HG03045 (cell line): ENCODE data around the gene KRTAP10-7.
"Not testable (repeated sequence)": the region's sequence is repeated elsewhere in the genome, so short reads cannot be mapped to it uniquely, and the experiment has no call there.

Experiments
- ATAC-seq: cut with Tn5 transposase; IDR thresholded peaks from one replicate; pipeline ENCODE4 v1.9.1; 2021; ENCODE audit warnings: mild to moderate bottlenecking, moderate library complexity; ENCODE audit not compliant: unreplicated experiment

KRTAP10-7 gene

DNA sequence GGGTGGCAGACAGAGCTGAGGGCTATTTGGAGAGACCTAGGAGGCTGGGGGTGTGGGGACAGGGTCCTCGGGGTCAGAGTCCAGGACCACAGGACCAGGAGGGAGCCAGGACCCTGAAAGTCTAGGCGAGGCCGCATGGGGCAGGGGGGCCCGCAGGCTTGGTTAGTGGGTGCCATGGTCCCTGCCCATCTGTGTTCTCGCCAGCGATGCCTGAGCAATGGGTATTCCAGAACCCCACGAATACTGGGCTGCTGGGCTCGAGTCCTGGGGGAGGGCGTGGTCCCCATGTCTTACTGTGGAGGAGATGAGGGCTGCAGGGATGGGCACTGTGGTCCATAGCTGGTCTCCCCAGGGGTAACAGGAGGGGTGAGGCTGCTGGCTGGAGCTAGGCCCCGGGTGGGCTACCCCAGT lies 10.1 kb upstream of the KRTAP10-7 start:
- no peak for ATAC-seq

DNA sequence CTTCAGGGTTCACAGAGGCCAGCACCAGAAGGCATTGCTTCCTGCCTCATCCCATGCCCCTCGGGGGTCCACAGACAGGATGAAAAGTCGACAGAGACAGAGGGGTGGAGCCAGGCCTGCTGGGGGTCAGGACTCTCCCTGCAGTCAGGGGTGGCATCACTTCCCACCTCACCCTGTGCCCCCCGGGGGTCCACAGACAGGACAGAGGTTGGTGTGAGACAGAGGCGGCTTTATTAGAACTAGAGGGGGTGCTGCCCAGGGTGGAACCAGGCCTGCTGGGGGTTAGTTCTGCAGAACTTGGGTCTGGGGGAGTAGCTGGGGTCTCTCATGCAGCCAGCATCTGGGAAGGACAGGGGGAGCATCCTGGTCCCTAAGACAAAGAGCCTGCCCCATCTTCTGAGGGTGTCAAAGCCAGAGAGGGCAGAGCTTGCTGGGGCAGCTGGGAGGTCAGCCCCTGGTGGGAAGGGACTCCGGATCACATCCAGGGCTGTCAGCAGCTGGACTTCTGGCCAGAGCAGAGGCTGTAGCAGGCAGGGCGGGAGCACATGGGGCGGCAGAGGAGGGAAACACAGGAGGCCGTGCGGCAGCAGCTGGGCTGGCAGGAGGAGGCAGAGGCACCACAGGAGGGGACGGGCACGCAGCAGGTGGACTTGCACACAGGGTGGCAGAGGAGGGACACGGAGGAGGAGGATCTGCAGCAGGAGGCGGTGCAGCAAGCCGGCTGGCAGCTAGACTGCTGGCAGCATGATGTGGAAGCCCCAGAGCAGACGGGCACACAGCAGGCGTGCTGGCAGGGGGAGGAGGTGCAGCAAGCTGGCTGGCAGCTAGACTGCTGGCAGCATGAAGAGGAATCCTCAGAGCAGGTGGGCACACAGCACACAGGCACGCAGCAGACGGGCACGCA lies 9.2 kb upstream of the KRTAP10-7 start:
- ATAC-seq = not testable (repeated sequence)

DNA sequence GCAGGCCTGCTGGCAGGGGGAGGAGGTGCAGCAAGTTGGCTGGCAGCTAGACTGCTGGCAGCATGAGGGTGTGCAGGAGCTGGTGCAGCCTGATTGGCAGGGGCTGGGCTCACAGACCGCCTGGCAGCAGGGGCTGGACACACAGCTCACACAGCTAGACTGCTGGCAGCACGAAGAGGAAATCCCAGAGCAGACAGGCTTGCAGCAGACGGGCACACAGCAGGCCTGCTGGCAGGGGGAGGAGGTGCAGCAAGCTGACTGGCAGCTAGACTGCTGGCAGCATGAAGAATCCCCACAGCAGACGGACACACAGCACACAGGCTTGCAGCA lies 8.6 kb upstream of the KRTAP10-7 start:
- ATAC-seq = not testable (repeated sequence)

DNA sequence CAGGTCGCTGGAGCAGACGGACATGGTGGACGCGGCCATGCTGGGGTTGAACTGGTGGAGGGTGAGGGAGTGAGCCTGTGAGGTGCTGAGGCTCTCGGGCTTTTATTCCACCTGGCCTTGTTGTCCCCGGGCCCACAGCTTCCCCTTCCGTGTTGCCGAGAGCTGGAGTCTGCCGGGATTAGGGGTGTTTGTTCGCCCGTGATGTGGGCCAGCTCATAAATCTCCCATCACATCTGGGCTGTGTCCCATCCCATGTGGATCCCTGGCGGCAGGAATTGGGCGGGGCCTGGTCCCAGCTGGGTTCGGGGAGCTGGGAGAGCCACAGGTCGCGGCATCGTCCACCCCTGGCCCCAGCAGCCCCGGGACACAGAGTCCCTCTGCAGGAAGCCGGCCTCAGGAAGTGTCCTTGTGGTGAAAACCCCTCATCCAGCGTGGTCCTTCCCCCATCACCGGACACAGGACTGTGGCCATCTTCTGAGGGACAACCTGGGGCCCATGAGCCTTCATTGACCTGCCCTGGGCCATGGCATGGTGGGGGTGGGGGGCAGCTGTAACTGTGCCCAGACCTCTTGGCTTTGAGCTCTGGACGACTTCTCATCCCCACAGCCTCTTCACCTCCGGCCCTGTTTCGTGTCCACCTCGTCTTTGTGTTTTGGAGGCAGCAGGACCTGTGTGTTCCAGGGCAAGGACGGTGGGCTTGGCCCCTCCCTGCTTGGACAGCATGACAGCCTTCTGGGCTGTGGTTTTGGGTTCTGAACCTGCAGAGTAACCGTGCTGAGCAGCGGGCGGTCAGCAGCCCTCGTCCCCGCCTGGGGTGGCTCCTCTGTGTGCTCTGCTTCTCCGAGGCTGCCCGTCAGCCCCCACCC lies 7.7 kb upstream of the KRTAP10-7 start, which contains the start of gene KRTAP10-6:
Gene KRTAP10-6, minus strand, starts transcription at position 60 of the 866 bp plus-strand sequence. Its CDS starts 21 bp downstream, at position 39.
- no peak for ATAC-seq

DNA sequence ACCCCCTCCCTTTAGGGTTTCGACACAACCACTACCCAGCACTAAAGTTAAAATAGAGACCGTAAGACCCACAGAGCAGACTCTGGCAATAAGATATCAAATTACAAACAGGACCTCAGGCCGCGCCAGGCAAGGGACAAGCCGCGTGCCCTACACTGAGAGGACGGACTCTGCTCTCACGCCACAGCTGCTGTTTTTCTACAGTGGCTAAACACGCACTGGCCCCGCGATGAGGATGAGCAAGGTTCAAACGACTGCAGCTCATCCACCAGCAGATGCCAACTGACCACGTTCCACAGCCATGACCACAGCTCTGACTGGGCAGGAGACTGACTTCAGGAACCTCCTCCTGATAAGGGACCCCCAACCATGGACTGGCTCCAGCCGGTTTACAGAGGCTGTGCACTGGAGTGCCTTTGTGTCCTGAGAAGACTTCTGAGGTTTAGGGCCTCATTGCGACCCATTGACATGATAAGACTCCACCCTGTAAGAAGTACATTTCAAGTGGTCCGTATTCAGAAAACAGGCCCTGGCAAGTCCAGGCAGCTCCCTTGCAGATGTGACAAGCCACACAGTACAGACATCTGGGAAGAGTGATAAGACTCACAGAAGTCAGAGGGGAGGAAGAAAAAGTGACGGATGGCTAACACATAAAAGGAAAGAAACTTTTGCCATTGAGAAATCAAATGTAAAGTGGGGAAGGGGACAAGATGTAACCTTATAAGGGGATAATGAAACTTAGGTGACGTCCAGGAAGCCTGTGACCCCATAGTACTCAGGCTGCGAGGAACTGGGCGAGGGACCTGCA lies 6.6 kb upstream of the KRTAP10-7 start:
- ATAC-seq = no peak

DNA sequence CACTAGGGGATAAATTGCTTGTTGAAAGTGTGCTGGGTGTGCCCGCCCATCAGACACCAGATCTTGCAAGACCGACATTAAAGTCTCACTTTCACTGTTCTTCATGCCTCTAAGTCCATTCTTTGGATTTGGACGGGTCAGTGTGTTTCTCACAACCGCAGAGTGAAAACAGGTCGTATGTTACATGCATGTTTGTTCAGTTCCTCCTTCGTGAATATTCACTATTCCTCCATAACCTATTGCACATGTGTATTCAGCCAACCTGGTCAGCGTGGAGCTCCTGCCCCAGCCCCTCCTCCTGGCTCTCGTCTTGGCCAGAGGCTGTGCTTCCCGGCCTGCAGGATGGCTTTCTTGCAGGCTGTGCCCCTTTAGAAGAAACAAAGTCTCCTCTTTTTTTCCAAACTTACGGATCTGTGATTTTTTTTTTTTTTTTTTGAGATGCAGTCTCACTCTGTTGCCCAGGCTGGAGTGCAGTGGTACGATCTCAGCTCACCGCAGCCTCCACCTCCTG lies 5.9 kb upstream of the KRTAP10-7 start:
- ATAC-seq = no peak

DNA sequence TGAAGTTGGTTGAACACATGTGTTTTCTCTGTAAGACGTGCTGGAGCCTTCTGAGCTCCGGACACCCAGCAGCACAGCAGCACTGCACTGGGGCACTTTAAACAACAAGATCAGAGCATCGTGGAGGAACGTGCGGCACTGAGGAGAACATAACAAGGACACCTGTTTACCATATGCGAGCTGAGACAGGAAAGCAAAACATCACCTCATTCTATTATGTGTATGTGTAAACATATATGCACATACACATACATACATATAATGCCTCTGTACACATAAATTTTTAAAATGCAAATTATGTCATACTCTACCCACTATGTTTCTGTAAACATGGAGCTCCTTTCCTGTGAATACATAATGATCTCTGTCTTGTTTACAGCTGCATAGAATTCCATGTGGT lies 4.9 kb upstream of the KRTAP10-7 start:
- no peak for ATAC-seq

DNA sequence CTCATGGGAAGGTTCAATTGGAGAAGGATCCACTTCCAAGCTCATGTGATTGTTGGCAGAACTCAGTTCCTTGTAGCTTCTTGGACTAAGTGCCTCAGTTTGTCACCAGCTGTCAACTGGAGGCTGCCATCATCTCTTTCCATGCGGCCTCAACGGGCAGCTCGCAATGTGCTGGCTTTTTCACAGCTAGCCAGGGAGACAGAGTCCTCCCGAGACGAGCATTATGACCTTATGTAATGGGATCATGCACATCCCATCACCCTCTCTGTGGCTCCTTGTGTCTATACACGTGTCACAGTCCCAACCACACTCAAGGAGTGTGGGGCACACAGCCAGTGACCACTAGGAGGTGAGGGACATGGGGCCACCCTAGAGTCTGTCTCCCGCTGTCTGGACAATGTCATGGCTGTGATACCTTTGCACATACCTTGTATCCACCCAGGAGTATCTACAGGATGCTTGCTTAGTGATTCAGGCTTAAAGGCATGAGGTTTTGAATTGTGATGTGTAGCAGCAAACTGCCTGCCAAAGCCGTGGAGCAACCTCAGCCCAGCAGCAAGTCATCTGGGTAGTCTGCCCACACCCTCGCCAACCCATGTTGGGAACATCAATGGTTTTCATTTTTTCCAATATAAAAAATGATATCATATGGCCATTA lies 4.2 kb upstream of the KRTAP10-7 start:
- no peak for ATAC-seq

DNA sequence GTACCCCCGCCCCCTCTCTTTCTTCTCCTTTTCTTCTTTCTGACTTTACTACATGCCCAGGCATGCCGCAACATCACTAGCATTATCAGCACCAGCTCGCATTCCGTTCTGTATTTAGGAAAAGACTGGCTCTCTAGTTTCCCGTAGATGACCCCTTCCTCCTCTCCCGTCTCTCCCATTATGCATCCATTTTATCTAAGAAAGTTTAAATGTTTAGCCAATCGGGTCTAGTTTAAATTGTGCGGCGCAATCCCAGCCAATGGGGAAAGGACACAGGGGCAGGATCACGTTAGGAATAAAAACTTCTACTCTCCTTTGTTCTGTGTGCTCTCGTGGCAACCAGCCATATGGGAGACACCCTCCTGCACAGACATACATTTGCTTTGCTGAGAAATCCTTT lies 2.3 kb upstream of the KRTAP10-7 start:
- no peak for ATAC-seq

DNA sequence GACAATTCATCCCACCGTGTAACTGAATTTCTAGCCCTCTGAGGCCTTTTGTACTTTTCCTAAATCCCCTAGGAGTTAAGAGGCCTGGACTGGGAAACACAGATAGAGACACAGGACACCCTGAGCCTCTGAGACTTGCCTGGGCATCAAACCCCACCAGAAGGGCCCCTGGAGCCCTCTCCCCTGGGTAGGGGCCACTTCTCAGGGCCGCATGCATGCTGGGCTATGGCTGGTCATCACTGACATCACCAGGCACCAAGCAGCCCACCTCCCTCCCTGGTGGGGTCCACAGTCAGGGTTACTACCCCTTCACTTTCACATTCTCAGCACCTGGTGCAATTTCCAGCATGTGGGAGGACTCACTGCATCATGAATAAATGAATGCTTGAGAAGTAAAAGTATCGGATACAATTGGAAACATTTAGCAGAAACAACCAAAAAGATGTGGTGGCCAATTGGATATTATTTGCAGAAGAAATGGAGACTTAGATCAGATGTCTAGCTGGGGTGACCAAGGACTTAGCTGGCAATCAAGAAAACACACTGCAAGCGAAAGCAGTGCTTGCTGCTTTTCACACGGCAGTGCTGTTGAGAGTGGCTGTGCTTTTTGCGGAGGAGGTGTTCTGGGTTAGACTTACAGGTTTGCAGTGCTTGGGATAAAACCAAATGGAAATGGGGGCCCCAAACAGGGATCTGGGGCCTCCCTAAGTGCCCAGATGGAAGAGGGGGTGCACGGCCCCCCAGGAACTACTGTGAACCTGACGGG lies 950 bp upstream of the KRTAP10-7 start:
- no peak for ATAC-seq

DNA sequence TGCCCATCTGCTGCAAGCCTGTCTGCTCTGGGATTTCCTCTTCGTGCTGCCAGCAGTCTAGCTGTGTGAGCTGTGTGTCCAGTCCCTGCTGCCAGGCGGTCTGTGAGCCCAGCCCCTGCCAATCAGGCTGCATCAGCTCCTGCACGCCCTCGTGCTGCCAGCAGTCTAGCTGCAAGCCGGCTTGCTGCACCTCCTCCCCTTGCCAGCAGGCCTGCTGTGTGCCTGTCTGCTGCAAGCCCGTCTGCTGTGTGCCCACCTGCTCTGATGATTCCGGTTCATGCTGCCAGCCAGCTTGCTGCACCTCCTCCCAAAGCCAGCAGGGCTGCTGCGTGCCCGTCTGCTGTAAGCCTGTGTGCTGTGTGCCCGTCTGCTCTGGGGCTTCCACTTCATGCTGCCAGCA lies 694 bp downstream of the KRTAP10-7 start:
- ATAC-seq = not testable (repeated sequence)

DNA sequence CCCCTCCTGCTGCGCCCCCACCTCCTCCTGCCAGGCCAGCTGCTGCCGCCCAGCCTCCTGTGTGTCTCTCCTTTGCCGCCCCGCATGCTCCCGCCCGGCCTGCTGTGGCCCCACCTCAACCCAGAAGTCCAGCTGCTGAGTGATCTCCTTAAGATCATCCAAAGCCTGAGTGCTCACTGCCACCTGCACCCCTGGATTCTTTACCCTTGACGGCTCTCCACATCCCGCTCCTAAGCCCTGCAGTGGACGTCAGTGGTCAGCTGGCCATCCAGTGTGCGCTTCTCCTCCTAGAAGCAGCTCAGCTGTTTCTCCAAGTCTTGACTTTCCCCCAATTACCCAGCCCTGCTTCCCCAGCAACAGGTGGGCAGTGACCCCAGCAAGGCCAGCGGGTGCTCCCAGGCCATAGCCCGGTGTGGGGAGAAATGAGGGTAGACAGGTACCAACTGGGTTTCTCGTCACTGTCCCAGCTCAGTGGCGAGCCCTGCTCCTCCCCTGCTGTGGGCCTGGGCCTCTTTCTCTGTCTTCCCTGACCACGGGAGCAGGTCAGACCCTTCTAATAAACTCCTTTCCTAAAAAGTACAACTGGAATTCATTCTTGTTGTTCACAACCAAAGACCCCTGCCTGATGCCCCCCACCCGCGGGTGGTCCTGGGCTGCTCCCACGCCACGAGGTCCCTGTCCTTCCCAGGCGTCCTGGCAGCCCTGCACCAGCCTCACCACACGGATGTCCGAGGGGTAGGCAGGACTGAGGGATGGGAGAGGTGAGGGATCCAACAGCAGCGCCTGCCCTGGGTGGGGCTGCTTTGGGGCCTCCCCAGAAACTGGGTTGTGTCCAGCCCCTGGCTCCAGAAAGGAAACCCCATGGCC lies 1.4 kb downstream of the KRTAP10-7 start:
- ATAC-seq = no peak

DNA sequence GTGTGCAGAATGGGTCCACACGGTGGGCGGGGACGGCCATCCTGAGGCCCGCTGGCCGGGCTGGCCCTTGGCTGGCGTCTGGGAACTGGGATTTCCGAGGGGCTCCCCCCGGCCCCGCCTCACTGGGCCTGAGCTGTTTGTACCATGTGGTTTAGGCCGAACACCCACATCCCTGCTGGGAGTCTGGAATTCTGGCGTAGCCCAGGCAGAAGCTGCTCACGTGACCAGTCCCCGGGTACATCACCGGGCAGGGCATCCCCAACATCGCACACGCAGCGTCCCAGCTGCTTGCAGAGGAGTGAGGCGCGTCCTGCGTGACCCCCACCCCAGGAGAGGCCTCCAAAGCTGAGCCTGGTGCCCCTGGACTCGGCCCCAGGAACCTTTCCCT lies 2.1 kb downstream of the KRTAP10-7 start:
- ATAC-seq = no peak

DNA sequence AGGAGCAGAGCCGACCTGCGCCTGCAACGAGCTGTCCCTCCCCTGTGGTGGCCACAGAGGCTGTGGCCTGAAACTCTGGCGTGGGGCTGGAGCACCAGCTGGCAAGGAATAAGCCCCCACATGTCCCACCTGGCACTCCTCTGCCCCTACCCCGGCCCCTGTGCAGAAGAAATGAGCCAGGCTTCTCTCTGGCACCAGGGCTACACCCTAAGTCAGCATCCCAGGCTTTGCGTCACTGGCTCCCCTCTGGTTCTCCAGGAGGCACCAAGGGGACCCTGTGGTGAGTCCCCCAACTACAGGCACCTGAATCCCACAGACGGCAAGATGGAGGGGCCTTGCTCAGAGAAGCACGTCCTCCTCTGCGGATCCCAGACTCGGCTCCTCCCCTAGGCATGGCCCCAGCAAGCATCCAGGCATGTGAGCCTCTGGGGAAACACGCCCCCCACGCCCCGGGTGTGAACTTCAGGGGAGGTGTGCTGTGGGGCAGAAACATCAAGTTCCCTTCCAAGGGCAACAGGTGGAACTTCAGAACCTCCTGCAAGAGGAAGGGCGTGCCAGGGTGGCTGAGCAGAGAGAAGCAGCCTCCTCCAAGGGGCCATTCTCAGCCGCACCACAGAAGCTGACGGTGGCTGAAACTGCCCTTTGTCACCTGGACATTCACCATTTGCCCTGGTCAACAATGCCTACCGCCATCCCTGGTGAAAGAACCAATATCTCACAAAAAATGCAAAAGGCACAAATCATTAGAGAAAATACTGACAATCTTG lies 2.9 kb downstream of the KRTAP10-7 start:
- no peak for ATAC-seq

DNA sequence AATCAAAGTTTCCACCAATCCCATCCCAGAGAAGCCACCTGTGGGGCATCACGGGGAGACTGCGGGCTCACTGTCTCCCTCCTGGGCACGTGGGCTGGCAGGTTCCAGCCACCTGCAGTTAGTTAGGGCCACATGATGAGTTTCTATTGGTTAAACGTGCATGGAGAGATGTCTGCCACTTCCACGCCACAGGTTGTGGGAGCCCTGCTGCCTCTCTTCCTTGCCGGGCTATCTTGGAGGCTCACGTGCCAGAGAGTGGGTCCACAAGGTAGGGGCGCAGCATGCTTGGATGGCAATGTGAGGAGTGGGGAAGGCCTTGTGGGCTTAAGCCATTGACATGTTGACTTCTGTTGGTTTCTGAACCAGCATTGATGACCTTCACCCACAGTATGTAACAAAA lies 3.5 kb downstream of the KRTAP10-7 start:
- no peak for ATAC-seq

DNA sequence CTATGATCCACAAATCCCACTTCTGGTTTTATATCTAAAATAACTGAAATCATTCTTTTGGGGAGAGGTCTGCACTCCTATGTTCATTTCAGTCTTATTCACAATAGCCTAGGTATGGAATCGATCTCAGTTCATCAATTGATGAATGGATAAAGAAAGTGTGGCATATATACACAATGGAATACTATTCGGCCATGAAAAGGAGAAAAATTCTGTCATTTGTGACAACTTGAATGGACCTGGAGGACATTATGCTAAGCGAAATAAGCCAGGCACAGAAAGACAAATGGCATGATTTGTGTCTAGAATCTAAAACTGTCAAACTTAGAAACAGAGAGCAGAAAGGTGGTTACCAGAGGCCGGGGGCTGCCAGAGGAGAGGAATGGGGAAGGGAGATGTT lies 6.1 kb downstream of the KRTAP10-7 start:
- ATAC-seq = no peak

DNA sequence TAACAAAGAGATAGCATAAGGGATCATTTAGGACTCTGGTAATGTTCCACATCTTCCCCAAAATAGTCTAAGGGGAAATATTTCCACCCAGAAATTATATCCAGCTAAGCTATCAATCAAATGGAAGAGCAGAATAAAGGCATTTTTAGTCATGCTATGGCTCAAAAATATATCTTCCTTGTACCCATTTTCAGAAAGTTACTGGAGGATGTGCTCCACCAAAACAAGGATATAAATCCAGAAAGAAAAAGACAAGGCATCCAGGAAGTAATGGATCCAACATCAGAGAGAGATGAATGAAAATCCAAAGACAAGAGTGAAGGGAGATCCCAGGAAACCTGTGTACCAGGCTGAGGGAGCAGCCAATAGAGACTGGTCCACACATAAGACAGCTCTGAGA lies 8.8 kb downstream of the KRTAP10-7 start:
- no peak for ATAC-seq
